Measurements from ENCODE around the gene GIT2.
"Not testable (repeated sequence)": the region's sequence is repeated elsewhere in the genome, so short reads cannot be mapped to it uniquely, and the experiment has no call there.

The GIT2 gene

GRCh38 chr12:109988903-109989302 is 7.3 kb downstream of the GIT2 start:
- DNase-seq, result no peak
- in situ Hi-C loops (cut with MboI; ENCODE audit: low pct_unique_long_range_greater_than_20kb, low sequenced_read_pairs), result no loop called here

DNA sequence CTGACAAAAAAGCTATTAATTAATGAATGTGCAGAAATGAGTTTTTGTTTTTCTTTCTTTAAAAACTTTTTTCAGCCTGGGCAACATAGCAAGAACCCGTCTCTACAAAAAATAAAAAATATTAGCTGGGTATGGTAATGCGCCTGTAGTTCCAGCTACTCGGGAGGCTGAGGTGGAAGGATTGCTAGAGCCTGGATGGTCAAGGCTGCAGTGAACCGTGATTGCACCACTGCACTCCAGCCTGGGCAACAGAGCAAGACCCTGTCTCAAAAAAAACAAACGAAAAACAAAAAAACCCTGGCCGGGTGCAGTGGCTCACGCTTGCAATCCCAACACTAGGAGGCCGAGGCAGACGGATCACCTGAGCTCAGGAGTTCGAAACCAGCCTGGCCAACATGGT is 7.9 kb downstream of the GIT2 start:
- in situ Hi-C loops (cut with MboI; ENCODE audit: low pct_unique_long_range_greater_than_20kb, low sequenced_read_pairs), result no loop called here
- DNase-seq, result no peak

GRCh38 chr12:109987615-109988014 is 8.6 kb downstream of the GIT2 start:
- no peak for DNase-seq
- in situ Hi-C loops (cut with MboI; ENCODE audit: low pct_unique_long_range_greater_than_20kb, low sequenced_read_pairs), result no loop called here

DNA sequence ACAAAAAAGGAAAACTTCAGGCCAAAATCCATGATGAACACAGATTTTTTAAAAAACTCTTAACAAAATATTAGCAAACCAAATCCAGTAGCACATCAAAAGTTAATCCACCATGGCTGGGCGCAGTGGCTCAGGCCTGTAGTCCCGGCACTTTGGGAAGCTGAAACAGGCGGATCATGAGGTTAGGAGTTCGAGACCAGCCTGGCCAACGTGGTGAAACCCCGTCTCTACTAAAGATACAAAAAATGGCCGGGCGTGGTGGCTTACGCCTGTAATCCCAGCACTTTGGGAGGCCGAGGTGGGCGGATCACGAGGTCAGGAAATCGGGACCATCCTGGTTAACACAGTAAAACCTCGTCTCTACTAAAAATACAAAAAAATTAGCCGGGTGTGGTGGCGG is 9.9 kb downstream of the GIT2 start:
- in situ Hi-C loops (cut with MboI; ENCODE audit: low pct_unique_long_range_greater_than_20kb, low sequenced_read_pairs); DNase-seq: not testable (repeated sequence)

GRCh38 chr12:109983432-109984142 is 12.6 kb downstream of the GIT2 start:
- in situ Hi-C loops (cut with MboI; ENCODE audit: low pct_unique_long_range_greater_than_20kb, low sequenced_read_pairs), result no loop called here
- no peak for DNase-seq

- in situ Hi-C loops (cut with MboI; ENCODE audit: low pct_unique_long_range_greater_than_20kb, low sequenced_read_pairs), result no loop called here
- DNase-seq, result no peak
Observed at GRCh38 chr12:109982210-109982609, 14.0 kb downstream of the GIT2 start.

- in situ Hi-C loops (cut with MboI; ENCODE audit: low pct_unique_long_range_greater_than_20kb, low sequenced_read_pairs), result no loop called here
- DNase-seq, result no peak
Observed at GRCh38 chr12:109981311-109981710, 14.9 kb downstream of the GIT2 start.

DNA sequence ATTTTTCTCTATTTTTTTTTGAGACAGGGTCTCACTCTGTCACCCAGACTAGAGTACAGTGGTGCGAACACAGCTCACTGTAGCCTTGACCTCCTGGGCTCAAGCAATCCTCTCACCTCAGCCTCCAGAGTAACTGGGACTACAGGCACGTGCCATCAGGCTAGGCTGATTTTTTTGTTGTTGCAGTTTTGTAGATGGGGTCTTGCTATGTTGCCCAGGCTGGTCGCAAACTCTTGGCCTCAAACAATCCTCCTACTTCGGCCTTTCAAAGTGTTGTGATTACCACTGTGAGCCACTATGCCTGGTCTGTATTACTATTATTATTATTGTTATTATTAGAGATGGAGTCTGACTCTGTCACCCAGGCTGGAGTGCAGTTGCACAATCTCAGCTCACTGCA is 23.3 kb downstream of the GIT2 start:
- in situ Hi-C loops (cut with MboI; ENCODE audit: low pct_unique_long_range_greater_than_20kb, low sequenced_read_pairs), result no loop called here
- no peak for DNase-seq

DNA sequence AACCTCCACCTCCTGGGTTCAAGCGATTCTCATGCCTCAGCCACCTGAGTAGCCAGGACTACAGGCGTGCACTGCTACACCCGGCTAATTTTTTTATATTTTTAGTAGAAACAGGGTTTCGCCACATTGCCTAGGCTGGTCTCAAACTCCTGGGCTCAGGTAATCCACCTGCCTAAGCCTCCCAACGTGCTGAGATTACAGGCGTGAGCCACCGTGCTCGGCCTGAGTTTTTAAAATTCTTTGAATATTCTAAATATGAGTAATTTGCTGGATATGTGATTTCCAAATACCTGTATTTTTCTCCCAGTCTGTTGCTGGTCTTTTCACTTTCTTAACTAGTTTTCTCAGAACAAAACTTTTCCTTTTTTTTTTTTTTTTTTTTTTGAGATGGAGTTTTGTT is 27.4 kb downstream of the GIT2 start:
- DNase-seq, result no peak
- in situ Hi-C loops (cut with MboI; ENCODE audit: low pct_unique_long_range_greater_than_20kb, low sequenced_read_pairs), result no loop called here

DNA sequence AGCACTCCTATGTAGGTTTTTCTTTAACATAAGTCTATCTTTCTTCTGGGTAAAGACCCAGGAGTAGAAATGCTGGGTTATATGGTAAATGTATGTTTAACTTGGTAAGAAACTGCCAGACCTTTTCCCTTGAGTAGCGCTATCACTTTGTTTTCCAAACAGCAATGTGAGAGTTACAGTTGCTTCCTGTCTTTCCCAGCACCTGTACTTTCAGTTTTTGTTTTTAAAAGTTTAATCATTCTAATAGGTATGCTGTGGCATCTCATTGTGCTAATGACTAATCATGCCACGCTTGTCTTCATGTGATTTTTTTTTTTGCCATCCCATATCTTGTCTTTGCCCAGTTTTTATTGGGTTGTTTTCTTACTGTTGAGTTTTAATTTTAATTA is 28.1 kb downstream of the GIT2 start:
- no peak for DNase-seq
- in situ Hi-C loops (cut with MboI; ENCODE audit: low pct_unique_long_range_greater_than_20kb, low sequenced_read_pairs), result no loop called here

DNA sequence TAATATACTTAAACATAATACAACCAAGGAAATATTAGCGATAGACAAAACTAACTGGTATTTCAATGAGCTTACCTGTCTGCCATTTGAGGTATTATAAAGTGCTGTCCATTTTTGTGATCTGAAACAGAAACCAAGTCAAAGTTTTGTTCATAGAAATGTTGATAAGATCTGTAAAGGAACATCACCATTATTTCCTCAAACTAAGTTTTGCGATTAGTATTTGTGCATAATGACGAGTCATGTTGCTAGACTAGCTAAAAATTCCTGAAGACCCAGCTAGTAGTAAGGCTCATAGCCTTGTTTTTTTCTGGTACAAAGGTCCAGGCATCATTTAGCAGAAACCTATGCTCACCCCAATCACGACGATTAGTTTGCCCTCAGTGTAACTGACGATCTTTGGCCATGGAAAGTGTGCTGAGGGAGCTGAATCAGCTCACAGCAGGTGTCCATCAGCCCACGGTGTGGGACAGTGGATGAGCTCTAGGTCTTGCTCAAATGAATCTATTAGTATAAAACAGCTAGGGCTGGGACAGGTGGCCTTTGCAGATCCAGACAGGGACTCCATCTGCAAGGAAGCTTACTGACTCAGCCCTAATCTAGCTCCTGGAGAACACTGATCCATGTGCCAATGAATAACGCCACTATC is 28.7 kb downstream of the GIT2 start:
- no peak for DNase-seq
- in situ Hi-C loops (cut with MboI; ENCODE audit: low pct_unique_long_range_greater_than_20kb, low sequenced_read_pairs), result no loop called here

DNA sequence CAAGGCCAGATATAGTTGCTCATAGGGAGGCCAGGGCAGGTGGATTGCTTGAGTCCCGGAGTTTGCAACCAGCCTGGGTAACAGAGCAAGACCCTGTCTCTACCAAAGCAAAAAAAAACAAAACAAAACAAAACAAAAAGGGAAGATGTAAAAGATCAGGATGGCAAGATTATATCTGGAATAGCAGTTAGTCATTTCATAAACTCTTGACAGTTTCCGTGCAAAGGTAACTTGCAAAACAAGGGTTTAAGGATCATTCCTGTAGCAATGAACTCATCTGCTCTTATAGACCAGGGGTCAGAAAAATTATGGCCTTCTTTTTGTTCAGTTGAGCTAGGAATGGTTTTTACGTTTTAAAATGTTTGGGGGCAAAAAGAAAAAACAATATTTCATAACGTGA is 29.6 kb downstream of the GIT2 start:
- in situ Hi-C loops (cut with MboI; ENCODE audit: low pct_unique_long_range_greater_than_20kb, low sequenced_read_pairs), result no loop called here
- no peak for DNase-seq

DNA sequence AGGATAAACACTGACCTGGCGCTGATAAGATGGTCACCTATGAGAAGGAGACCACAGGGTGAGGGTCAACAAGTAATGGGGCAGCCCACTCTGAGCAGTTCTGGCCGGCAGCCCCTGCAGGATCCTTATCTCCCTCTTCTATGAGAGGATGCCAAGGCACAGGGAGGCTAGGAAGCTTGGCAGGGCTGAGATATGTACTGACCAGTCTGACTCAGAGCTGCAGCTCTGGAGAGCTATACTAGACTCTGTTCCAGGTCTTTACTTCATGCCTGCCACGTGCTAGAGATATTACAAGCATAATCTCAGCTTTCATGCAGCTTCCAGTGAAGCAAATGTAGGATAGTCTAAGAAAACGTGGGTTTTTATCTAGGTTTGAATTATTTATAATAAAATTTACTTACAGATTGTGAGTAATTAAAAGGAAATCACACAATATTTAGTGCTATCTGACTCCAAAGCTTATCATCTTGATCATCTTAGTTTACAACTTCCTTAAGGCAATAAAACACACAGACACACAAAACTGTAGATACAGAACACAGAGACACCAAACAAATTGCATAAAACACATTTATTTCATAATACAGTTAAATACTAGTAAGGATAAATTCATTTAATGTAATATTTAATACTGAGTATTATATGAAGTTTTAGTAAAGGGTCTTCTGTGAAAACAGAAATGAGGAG is 32.3 kb downstream of the GIT2 start:
- in situ Hi-C loops (cut with MboI; ENCODE audit: low pct_unique_long_range_greater_than_20kb, low sequenced_read_pairs), result no loop called here
- DNase-seq, result no peak

- in situ Hi-C loops (cut with MboI; ENCODE audit: low pct_unique_long_range_greater_than_20kb, low sequenced_read_pairs), result no loop called here
- DNase-seq, result no peak
Observed at GRCh38 chr12:109963330-109963729, 32.8 kb downstream of the GIT2 start.

GRCh38 chr12:109962398-109962797 is 33.8 kb downstream of the GIT2 start:
- DNase-seq, result no peak
- in situ Hi-C loops (cut with MboI; ENCODE audit: low pct_unique_long_range_greater_than_20kb, low sequenced_read_pairs), result no loop called here

DNA sequence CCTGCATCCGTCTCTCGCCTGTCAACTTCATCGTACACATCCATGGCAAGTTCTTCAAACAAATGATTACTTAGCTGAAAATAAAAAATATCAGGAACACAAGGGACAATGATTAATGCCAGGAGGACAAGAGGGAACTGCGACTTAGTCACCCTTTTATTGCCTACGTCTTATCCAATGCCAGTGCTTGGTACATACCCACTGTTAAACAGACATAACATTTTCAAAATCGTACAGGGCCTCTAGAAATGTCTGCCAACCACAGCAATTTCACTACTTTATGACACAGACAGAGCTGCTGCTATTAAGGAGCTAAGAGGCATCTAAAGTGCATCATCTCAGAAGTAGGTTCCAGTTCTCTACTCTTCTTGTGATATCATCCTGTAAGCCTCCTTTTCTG is 34.6 kb downstream of the GIT2 start:
- in situ Hi-C loops (cut with MboI; ENCODE audit: low pct_unique_long_range_greater_than_20kb, low sequenced_read_pairs), result no loop called here
- DNase-seq, result no peak

DNA sequence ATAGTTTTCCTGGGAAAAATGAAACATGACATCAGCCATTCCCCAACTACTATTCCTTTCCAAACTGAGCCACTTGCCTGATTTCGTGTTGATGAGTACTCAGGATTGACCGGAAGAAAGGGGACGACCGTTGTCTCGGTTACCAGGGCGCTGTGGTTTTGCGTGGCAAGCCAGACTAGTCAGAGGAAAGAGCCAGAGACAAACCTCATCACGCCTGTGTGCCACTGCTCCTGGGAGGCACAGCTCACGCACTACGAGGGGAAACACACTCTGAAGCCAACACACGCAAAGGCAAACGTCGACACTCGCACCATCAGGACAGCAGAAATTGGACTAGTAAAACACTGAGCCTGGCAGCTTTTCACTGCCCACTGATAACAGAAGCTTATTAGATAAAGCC is 35.0 kb downstream of the GIT2 start:
- no peak for DNase-seq
- in situ Hi-C loops (cut with MboI; ENCODE audit: low pct_unique_long_range_greater_than_20kb, low sequenced_read_pairs), result no loop called here

DNA sequence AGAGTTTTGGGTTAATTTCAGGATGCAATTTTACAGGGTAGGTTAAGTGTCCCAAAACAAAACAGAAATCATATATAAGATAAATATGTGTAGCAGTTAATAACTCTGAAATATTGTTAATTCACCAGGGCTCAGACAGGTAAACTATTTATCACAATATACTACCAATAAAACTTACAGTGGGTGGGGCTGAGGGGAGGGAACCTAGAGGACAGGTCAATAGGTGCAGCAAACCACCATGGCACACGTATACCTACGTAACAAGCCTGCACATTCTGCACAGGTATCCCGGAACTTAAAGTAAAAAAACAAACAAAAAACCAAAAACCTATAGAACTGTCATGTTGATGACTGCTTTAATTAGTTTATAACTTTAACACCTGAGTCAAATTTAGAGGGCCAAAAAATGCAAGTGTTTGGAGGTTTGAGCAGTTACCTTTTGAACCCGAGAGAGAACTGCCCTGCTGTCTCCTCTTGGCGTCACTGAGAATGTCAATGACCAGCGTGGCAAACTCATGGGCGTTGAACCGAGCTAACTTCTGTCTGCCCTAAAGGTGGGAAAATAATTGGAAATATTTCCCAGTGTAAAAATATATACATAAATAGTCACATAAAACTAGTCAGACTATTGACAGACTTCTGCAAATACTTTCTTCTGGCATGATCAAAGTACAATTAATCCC is 36.6 kb downstream of the GIT2 start:
- in situ Hi-C loops (cut with MboI; ENCODE audit: low pct_unique_long_range_greater_than_20kb, low sequenced_read_pairs), result no loop called here
- DNase-seq, result no peak

DNA sequence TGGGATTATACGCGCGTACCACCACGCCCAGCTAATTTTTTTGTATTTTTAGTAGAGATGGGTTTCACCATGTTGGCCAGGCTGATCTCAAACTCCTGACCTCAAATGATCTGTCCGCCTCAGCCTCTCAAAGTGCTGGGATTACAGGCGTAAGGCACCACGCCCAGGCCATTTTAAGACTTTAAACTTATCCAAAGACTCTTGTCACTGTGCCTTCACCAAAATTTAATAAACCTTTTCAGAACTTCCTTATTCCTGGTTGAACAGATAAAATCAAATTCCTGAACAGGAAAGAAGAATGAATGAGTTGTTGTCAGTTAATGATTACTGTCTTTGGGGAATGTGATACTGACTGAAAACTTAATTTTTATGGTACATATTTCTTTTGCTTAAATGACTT is 37.8 kb downstream of the GIT2 start:
- in situ Hi-C loops (cut with MboI; ENCODE audit: low pct_unique_long_range_greater_than_20kb, low sequenced_read_pairs), result no loop called here
- DNase-seq, result no peak

- DNase-seq, result no peak
- in situ Hi-C loops (cut with MboI; ENCODE audit: low pct_unique_long_range_greater_than_20kb, low sequenced_read_pairs), result no loop called here
Observed at GRCh38 chr12:109953656-109954055, 42.5 kb downstream of the GIT2 start.

Data from KBM-7 (cell line).